ENCODE data around the gene HIRA.

- TF ChIP-seq, protein P1, sequence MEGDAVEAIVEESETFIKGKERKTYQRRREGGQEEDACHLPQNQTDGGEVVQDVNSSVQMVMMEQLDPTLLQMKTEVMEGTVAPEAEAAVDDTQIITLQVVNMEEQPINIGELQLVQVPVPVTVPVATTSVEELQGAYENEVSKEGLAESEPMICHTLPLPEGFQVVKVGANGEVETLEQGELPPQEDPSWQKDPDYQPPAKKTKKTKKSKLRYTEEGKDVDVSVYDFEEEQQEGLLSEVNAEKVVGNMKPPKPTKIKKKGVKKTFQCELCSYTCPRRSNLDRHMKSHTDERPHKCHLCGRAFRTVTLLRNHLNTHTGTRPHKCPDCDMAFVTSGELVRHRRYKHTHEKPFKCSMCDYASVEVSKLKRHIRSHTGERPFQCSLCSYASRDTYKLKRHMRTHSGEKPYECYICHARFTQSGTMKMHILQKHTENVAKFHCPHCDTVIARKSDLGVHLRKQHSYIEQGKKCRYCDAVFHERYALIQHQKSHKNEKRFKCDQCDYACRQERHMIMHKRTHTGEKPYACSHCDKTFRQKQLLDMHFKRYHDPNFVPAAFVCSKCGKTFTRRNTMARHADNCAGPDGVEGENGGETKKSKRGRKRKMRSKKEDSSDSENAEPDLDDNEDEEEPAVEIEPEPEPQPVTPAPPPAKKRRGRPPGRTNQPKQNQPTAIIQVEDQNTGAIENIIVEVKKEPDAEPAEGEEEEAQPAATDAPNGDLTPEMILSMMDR (conservative IDR thresholded peaks at IDR 0.05; ENCODE audit: low read length): no peak
- no peak for TF ChIP-seq EZH2phosphoT487 (IDR thresholded peaks at IDR 0.05; ENCODE audit: borderline replicate concordance, low read depth, low read length)
These were observed 123.7 kb downstream of the HIRA start for GRCh38 chr22:19307872-19308271.

Data from OCI-LY7 (cell line).